IPS-NIHi11 (cell line): ENCODE measurements around the gene IFT43.

Source experiments
- DNase-seq: peaks from one replicate; pipeline ENCODE4 v3.0.0; 2012; ENCODE audit warnings: mixed read lengths, low spot score

Gene IFT43

GRCh38 chr14:76109087-76109880 lies 123.7 kb downstream of the IFT43 start:
- DNase-seq = peak; percentile 51

- peak; percentile 56 for DNase-seq
These were observed 127.5 kb downstream of the IFT43 start for GRCh38 chr14:76112889-76113624.

GRCh38 chr14:76113691-76114090 lies 128.1 kb downstream of the IFT43 start:
- DNase-seq = no peak

GRCh38 chr14:76115010-76115422 lies 129.5 kb downstream of the IFT43 start:
- peak; percentile 55 for DNase-seq

- no peak for DNase-seq
These were observed 132.4 kb downstream of the IFT43 start for GRCh38 chr14:76117789-76118484.

GRCh38 chr14:76118594-76118993 lies 133.0 kb downstream of the IFT43 start:
- no peak for DNase-seq

- no peak for DNase-seq
These were observed 135.7 kb downstream of the IFT43 start for GRCh38 chr14:76121089-76121748.

GRCh38 chr14:76123426-76124225 lies 138.1 kb downstream of the IFT43 start:
- DNase-seq = no peak

- no peak for DNase-seq
These were observed 139.9 kb downstream of the IFT43 start for GRCh38 chr14:76125511-76125910.

- no peak for DNase-seq
These were observed 140.5 kb downstream of the IFT43 start for GRCh38 chr14:76126076-76126475.

GRCh38 chr14:76129851-76130576 lies 144.5 kb downstream of the IFT43 start:
- DNase-seq = no peak

- DNase-seq = peak; percentile 55
These were observed 145.8 kb downstream of the IFT43 start for GRCh38 chr14:76131071-76131965.

GRCh38 chr14:76133103-76133502 lies 147.5 kb downstream of the IFT43 start:
- DNase-seq = peak; percentile 72
